HG02885 (cell line): Measurements from ENCODE around the gene KCNH3.
"Not testable (repeated sequence)": the region's sequence is repeated elsewhere in the genome, so short reads cannot be mapped to it uniquely, and the experiment has no call there.

Experiments
- ATAC-seq: cut with Tn5 transposase; IDR thresholded peaks from one replicate; pipeline ENCODE4 v1.9.1; 2021; ENCODE audit warnings: mild to moderate bottlenecking; ENCODE audit not compliant: unreplicated experiment, poor library complexity

Gene KCNH3

GRCh38 chr12:49524660-49525324 lies 14.0 kb upstream of the KCNH3 start:
- no peak for ATAC-seq

- no peak for ATAC-seq
These were observed 12.9 kb upstream of the KCNH3 start for GRCh38 chr12:49525942-49526341.

GRCh38 chr12:49527361-49528130 lies 11.3 kb upstream of the KCNH3 start:
- no peak for ATAC-seq

- no peak for ATAC-seq
These were observed 9.4 kb upstream of the KCNH3 start for GRCh38 chr12:49529414-49529813.

- no peak for ATAC-seq
These were observed 7.1 kb upstream of the KCNH3 start for GRCh38 chr12:49531745-49532144.

- no peak for ATAC-seq
These were observed 5.5 kb upstream of the KCNH3 start for GRCh38 chr12:49533331-49533730.

GRCh38 chr12:49534122-49534521 lies 4.7 kb upstream of the KCNH3 start:
- ATAC-seq, result not testable (repeated sequence)

- ATAC-seq, result no peak
These were observed 4.0 kb upstream of the KCNH3 start for GRCh38 chr12:49534731-49535278.

- ATAC-seq, result no peak
These were observed 2.8 kb upstream of the KCNH3 start for GRCh38 chr12:49535921-49536525.

- ATAC-seq, result no peak
These were observed 2.2 kb upstream of the KCNH3 start for GRCh38 chr12:49536526-49537071.

- no peak for ATAC-seq
These were observed 1.5 kb upstream of the KCNH3 start for GRCh38 chr12:49537231-49537751.

GRCh38 chr12:49537752-49538509 lies 899 bp upstream of the KCNH3 start:
- ATAC-seq, result no peak

- no peak for ATAC-seq
These were observed 787 bp downstream of the KCNH3 start for GRCh38 chr12:49539406-49540228.

GRCh38 chr12:49540229-49541139 lies 1.7 kb downstream of the KCNH3 start:
- ATAC-seq, result no peak

GRCh38 chr12:49541140-49541861 lies 2.5 kb downstream of the KCNH3 start:
- ATAC-seq, result no peak

- no peak for ATAC-seq
These were observed 3.2 kb downstream of the KCNH3 start for GRCh38 chr12:49541911-49542505.

- no peak for ATAC-seq
These were observed 3.8 kb downstream of the KCNH3 start for GRCh38 chr12:49542592-49543160.
